Muscle layer of duodenum (tissue), 2 donors: ENCODE data around the gene HS6ST3.

Experiments
- H3K27ac ChIP-seq: one replicate; pipeline ENCODE4 v1.7.0; 2013; ENCODE audit warnings: mild to moderate bottlenecking, low read length
- H3K27me3 ChIP-seq: one replicate; pipeline ENCODE4 v1.7.0; 2013; ENCODE audit warnings: low read depth, mild to moderate bottlenecking, control low read depth, low read length
- H3K36me3 ChIP-seq, 2 donors: one replicate each; pipeline ENCODE4 v1.7.0; 2013; ENCODE audit warnings: low read length in 2 of 2, control low read depth in 1 of 2, mild to moderate bottlenecking in 1 of 2; ENCODE audit not compliant: insufficient read depth in 2 of 2, control insufficient read depth in 1 of 2
- H3K4me1 ChIP-seq, 2 donors: one replicate each; pipeline ENCODE4 v1.7.0; 2013; ENCODE audit warnings: low read length in 2 of 2, mild to moderate bottlenecking in 2 of 2, control low read depth in 1 of 2, moderate library complexity in 1 of 2; ENCODE audit not compliant: insufficient read depth in 2 of 2, control insufficient read depth in 1 of 2
- H3K4me3 ChIP-seq, 2 donors: one replicate each; pipeline ENCODE4 v1.7.0; 2013; ENCODE audit warnings: low read length in 2 of 2, low read depth in 1 of 2, mild to moderate bottlenecking in 1 of 2
- H3K9me3 ChIP-seq, 2 donors: one replicate each; pipeline ENCODE4 v1.7.0; 2013; ENCODE audit warnings: low read length in 2 of 2, control low read depth in 1 of 2, mild to moderate bottlenecking in 1 of 2; ENCODE audit not compliant: control insufficient read depth in 1 of 2
- donor health status: healthy.

The HS6ST3 gene

DNA sequence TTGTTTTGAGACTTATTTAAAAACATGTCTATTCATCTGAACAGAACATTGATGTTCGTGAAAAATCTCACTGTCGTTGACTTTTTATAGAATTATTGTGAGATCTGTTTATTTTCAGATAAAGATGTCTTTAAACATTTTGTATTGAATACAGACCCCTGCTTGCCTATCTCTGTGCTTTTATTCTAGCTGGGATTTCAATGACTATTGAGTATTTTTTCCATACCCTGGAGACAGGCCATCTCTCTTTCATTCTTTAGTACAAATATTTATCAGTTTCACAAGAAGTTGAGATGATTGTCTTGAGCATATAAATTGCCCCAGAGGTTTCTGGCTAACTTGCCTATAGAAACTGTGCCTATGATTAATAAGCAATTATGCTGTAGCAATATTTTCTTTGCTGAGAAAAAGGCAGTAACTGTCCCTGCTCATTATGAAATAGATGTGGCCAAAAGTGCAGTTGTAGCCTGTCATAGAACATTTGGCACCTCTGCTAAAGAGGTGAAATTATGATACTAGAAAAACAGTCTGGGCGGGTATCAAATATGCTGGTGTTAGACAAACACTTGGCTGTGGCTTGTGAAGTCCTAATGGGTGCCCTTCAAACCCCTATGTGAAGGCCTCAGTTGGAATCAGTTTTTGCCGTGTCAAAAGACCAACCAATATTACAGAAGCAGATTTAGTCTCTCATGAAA, 360.6 kb downstream of the HS6ST3 start:
- H3K27me3 ChIP-seq, result no peaks in the 10 kb centered on the region
- no peaks in the 10 kb centered on the region for H3K4me1 ChIP-seq
- H3K36me3 ChIP-seq, result no peaks in the 10 kb centered on the region
- H3K9me3 ChIP-seq, result no peaks in the 10 kb centered on the region
- H3K4me3 ChIP-seq, result no peak overlapping the region
- H3K27ac ChIP-seq, result no peak overlapping the region

DNA sequence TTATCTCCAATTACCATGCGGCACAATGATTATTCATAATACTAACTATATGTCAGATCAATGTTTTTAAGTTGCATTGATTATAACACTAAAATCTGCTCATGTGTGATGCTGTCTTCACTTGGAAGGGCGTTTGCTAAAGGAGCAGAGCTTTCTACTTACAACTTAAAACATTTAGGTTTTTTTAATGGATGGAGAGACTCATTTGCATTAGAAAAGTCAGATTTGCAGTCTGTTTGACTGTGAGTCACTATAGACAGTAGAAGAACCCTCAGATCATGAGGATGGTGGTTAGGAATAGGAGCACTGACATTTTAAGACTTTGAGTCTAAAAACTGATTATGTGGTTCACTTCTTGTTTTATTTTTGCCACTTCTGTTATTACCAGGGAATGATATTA, 364.6 kb downstream of the HS6ST3 start:
- Histone ChIP-seq H3K4me1 (no peaks in the 10 kb centered on the region), H3K36me3 (no peaks in the 10 kb centered on the region), H3K4me3 (no peak overlapping the region), H3K9me3 (no peaks in the 10 kb centered on the region), H3K27ac (no peak overlapping the region), H3K27me3 (no peaks in the 10 kb centered on the region)

DNA sequence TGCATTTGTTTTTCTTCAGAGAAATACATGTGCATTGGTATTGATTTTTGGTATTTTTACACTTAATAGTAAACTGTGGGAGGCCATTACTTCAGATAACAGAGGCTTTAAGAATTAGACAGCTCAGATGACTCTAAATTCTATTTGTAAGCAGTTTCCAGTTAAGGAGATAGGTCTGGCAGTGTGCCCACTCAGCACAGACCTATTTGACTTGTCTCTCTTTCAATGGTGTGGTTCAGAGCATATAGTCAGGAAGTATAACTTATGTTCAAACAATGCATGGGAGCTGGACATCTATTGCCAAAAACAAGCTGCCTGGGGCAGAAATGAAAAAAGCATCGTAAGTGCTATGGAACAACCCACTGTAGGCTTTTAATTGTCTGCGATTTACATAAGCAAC, 370.7 kb downstream of the HS6ST3 start:
- no peaks in the 10 kb centered on the region for H3K4me1 ChIP-seq
- no peak overlapping the region for H3K4me3 ChIP-seq
- H3K9me3 ChIP-seq, result no peaks in the 10 kb centered on the region
- no peak overlapping the region for H3K27ac ChIP-seq
- H3K36me3 ChIP-seq, result no peaks in the 10 kb centered on the region
- H3K27me3 ChIP-seq, result no peaks in the 10 kb centered on the region

DNA sequence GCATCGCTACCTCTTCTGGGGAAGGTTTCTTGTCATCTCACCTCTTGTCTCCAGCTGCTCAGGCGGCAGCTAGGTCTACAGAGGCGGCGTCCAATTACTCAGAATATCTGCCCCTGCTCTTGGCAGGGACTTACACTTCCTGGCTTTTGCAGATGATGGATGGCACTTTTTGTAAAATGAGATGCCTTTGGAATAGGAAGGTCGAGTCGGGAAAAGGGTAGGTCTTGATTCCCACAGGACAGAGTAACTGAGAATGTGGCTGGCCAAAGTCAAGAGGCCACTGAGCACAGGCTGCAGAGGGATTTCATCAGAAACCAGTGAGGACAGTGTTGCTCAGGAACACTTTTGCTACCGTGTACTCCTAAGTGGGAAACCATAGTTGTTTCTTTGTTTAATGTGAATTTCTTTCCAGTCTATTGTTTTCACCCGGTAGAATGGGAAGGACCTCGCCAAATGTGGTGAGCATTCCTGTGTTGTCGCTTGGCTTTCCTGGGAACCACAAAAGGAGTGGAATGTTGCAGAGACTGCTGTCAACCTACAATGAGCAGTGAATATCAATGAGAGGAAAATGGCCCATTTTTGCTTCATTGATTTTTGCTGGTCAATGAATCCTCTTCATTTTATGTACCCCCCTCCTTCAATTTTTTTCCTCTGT, 383.7 kb downstream of the HS6ST3 start:
- Histone ChIP-seq H3K4me1 (no peaks in the 10 kb centered on the region), H3K9me3 (no peaks in the 10 kb centered on the region), H3K27ac (no peak overlapping the region), H3K4me3 (no peak overlapping the region), H3K27me3 (no peaks in the 10 kb centered on the region), H3K36me3 (no peaks in the 10 kb centered on the region)

DNA sequence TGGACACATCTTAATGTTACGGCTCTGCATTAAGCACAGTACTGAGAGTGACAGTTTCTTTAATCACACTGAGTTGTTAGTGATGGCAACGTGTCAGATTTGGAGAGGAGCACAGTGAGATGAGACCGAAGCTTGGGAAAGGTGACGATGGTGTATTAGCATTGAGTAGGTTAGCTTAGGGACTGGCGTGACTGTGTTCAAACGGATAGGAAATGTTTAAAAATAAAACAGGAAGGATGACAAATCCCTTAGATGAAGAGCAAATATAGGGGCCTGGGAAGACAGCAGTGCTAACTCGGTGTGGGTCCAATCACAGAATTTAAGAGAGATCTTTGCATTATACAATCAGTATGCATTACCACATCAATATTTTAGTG, 384.3 kb downstream of the HS6ST3 start:
- H3K9me3 ChIP-seq, result no peaks in the 10 kb centered on the region
- no peaks in the 10 kb centered on the region for H3K27me3 ChIP-seq
- H3K27ac ChIP-seq, result no peak overlapping the region
- H3K4me3 ChIP-seq, result no peak overlapping the region
- no peaks in the 10 kb centered on the region for H3K36me3 ChIP-seq
- H3K4me1 ChIP-seq, result no peaks in the 10 kb centered on the region

DNA sequence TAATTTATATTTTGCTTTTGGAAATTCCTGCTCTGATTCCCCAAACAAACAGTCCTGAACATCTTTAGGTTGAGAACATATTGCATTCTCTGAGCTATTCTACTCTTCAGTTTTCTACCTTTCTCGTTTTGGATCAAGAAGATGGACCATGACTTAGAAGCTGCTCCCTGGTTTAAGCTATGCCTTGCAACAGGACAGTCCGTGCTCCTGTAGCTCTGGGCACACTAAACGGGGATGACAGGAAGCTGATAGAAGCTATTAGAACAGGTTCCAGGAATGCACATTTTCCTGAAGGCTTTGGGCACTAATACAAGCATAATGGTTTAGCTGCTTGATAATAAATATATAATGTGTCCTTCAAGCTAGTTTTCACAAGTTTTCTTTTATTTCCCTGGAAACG, 385.2 kb downstream of the HS6ST3 start:
- no peaks in the 10 kb centered on the region for H3K36me3 ChIP-seq
- no peaks in the 10 kb centered on the region for H3K4me1 ChIP-seq
- H3K9me3 ChIP-seq, result no peaks in the 10 kb centered on the region
- H3K27ac ChIP-seq, result no peak overlapping the region
- H3K4me3 ChIP-seq, result no peak overlapping the region
- H3K27me3 ChIP-seq, result no peaks in the 10 kb centered on the region

DNA sequence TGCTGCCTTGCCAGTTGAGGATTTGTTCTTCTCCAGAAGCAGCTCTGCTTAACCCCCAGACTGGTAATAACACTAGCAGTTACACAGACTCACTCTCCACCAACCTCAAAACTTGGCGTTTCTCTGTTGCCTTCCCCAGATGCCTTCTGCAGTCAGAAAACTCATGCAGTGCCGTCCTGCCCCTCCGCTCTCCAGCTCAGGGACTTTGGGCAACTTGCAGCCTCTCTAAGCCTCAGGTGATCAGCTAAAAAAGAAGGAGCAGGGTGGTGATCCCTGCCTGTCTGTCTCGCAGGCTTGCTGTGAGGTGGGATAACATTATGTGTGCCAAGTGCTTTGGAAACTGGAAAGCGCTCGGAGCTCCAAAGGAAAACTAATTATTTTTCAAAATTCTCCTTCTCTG, 391.6 kb downstream of the HS6ST3 start:
- Histone ChIP-seq H3K36me3 (no peaks in the 10 kb centered on the region), H3K9me3 (no peaks in the 10 kb centered on the region), H3K4me1 (no peaks in the 10 kb centered on the region), H3K27ac (no peak overlapping the region), H3K27me3 (no peaks in the 10 kb centered on the region), H3K4me3 (no peak overlapping the region)

DNA sequence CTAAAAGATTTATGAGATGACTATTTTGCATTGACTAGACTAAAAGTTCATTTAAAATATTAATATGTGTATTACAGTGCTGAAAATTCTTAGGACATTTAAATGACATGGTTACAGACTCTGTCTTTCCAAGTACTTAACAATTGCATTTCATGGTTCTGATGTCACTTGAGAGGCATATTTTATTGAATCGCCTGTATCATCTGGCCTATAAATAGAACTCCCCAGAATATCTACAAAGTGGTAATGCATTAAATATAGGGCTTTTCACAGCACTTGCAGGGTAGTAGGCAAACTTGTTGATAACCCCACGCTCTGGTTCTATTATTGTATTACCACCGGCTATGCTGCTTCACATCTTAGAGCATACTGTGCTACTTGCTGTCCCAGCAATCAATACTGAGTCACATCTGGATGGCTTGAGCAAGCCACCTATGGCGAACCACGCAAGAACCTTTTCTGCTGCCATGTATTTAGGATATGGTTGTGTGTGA, 400.6 kb downstream of the HS6ST3 start:
- H3K9me3 ChIP-seq, result no peaks in the 10 kb centered on the region

DNA sequence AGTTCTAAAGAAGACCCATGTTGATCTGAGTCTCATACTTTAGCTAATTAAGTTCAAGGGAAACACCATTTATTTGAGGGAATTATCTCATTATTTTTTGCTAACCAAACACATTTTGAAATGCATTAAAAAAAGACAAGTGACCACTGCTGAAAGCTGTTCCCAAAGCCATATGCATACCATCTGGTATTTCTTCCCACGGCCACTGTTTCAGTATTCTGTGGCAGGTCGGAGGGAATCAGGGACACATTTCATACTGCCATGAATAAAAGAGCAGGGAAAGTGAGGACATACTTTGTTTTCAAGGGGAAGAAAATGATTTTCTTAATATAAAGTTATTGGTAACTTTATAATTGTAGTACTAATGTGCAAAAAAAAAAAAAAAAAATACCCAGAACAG, 401.2 kb downstream of the HS6ST3 start:
- Histone ChIP-seq H3K27ac (no peak overlapping the region), H3K27me3 (no peaks in the 10 kb centered on the region), H3K36me3 (no peaks in the 10 kb centered on the region), H3K4me1 (no peaks in the 10 kb centered on the region), H3K9me3 (no peaks in the 10 kb centered on the region), H3K4me3 (no peak overlapping the region)

More for the DNA sequence above, 400.6 kb downstream of the HS6ST3 start:
- Histone ChIP-seq H3K36me3 (no peaks in the 10 kb centered on the region), H3K27ac (no peak overlapping the region), H3K27me3 (no peaks in the 10 kb centered on the region), H3K4me3 (no peak overlapping the region), H3K4me1 (no peaks in the 10 kb centered on the region)

DNA sequence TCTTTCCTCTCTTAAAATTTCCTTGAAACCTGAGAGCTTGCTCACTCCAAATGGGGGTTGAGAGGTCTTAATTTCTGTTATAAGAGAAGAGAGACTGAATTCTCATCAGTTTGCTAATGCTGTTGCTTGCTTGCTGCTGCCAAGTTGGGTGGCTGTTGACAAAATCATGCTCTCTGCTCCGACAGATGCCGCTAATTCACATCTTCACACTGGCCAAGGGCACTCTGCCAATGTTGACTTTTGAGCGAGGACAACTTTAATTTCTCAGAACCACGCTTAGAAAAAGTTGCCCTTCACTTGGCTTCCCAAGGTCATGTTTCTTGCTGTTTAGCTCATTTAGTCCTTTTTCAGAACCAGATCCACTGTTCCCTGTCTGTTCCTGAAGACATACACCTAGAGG, 402.9 kb downstream of the HS6ST3 start:
- Histone ChIP-seq H3K36me3 (no peaks in the 10 kb centered on the region), H3K27ac (no peak overlapping the region), H3K27me3 (no peaks in the 10 kb centered on the region), H3K4me1 (no peaks in the 10 kb centered on the region), H3K4me3 (no peak overlapping the region), H3K9me3 (peaks cover 0 to 3% of the 10 kb centered on the region in 2 donors)

DNA sequence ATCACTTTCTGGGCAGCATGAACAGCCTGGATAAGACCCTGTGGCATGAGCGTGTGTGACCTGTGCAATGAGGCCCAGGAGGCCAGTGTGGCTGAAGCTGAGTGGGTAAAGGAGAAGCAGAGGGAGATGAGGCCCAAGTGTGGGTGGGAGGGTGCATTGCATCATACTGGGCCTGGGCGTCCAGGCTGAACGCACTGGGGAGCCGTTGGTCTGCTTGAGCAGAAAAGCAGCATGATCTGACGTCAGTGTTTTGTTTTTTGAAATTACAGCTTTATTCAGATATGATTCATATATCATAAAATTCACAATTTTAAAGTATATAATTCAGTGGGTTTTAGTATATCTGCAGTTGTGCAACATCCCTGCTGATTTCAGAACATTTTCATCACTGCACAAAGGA, 409.7 kb downstream of the HS6ST3 start:
- no peak overlapping the region for H3K27ac ChIP-seq
- no peaks in the 10 kb centered on the region for H3K27me3 ChIP-seq
- no peaks in the 10 kb centered on the region for H3K4me1 ChIP-seq
- peaks cover 0 to 3% of the 10 kb centered on the region in 2 donors for H3K9me3 ChIP-seq
- no peak overlapping the region for H3K4me3 ChIP-seq
- H3K36me3 ChIP-seq, result no peaks in the 10 kb centered on the region

DNA sequence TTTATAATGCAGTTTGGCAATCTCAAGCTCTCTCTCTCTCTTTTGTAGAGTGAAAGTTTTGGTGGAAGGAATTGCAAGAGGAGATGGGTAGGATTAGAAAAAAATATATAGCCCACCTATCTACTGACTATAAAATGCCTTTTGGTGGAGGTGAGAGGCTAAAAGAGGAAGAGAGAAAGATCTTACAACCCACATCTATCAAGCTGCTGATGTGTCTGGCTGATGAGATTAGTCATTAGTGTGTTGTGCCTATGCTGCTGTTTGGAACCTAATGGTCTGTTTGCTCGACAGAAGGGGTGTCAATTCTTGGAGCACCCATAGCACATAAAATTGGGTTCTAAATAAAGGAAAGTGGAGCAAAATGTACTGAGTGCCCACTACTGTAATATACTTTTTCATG, 411.0 kb downstream of the HS6ST3 start:
- no peak overlapping the region for H3K4me3 ChIP-seq
- H3K27ac ChIP-seq, result no peak overlapping the region
- no peaks in the 10 kb centered on the region for H3K4me1 ChIP-seq
- no peaks in the 10 kb centered on the region for H3K27me3 ChIP-seq
- no peaks in the 10 kb centered on the region for H3K36me3 ChIP-seq
- peaks cover 0 to 3% of the 10 kb centered on the region in 2 donors for H3K9me3 ChIP-seq
